ENCODE results near the gene CSNK1G2. TPM values are rescaled to one million over a fixed set of nuclear protein-coding genes. Genes with fewer than 3 reads are reported as not detected.

CSNK1G2 gene
- total and polyA plus RNA-seq, 2 experiments from 2014 or later, result 39.6 to 147 TPM

DNA sequence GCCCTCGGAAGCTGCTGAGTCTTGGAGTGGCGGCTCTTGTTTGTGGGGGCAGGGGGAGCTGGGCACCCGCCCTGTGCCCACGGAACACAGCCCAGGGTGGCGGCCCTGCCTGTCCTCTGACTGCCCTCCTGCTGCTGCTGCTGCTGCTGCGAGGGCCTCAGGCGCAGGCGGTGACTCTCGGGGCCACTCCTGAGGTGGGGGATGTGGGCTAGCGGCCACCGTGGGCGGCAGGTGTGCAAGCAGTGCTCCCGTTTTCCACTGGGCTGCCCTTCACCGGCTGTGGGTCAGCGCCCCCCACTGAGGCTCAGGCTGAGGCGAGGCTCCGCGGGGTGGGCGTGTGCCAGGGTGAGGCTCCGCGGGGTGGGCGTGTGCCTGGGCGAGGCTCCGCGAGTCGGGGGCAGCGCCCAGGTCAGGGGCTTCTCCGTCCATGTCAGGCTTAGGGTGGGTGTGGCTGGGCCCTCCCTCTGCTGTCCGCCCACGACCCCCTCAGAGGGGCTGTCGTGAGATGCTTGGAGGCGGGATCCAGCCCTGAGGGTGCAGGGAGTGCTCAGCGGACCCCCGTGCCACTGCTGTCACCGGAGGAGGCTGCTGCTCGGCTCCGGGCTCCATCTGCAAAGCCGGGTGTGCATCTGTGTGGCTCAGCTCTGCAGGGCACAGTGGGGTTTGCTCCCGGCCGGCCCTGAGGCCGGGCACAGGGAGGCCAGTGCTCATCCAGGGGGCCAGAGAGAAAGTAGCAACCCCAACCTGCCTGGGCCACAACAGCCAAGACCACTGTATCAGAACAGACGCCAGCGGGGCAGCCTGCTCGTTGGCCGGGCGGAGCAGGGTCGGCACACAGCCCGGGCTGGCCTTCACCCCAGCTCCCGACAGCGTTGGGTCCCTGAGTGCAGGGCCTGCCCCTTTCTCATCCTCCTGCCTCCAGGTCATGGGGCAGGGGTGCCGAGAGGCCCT is 14.5 kb downstream of the CSNK1G2 start:
- H3K4me3 Mint-ChIP-seq, result no peak overlapping the region
- Histone ChIP-seq H3K27ac (ENCODE audit: low read depth) (no peak overlapping the region), H3K4me1 (ENCODE audit: insufficient read depth) (no peaks in the 10 kb centered on the region; the same call in 1 of the 2 replicates), H3K9me2 (ENCODE audit: insufficient read depth) (no peaks in the 10 kb centered on the region), H3K4me3 (no peak overlapping the region), H3K4me2 (no peak overlapping the region), H3K27me3 (ENCODE audit: insufficient read depth) (no peaks in the 10 kb centered on the region), H2AFZ (no peak overlapping the region), H3F3A (replicated peaks; ENCODE audit: low read depth) (no peaks in the 10 kb centered on the region), H3K79me2 (replicated peaks; ENCODE audit: insufficient read depth) (peaks cover 88% of the 10 kb centered on the region), H3K36me3 (ENCODE audit: insufficient read depth) (no peaks in the 10 kb centered on the region; the same call in 1 of the 2 replicates), H4K20me1 (replicated peaks; ENCODE audit: insufficient read depth) (peaks cover 31% of the 10 kb centered on the region)
- peaks cover 2% of the 10 kb centered on the region for H3K27me3 Mint-ChIP-seq (ENCODE audit: insufficient read depth, low read depth, poor library complexity)
- H3K9me3 Mint-ChIP-seq, result no peaks in the 10 kb centered on the region
- TF ChIP-seq ZNF114 (CRISPR knock-in tag; IDR thresholded peaks at IDR 0.05) (no peak), ZNF331 (CRISPR knock-in tag; IDR thresholded peaks at IDR 0.05; ENCODE audit: low read depth) (no peak), CREB1 (CRISPR knock-in tag; IDR thresholded peaks at IDR 0.05; ENCODE audit: low read depth) (no peak), STAT1 (IDR thresholded peaks at IDR 0.05; ENCODE audit: unreplicated experiment) (no peak), EZH2phosphoT487 (IDR thresholded peaks at IDR 0.05; ENCODE audit: unreplicated experiment) (no peak), EZH2 (IDR thresholded peaks at IDR 0.05; ENCODE audit: low read depth, unreplicated experiment) (no peak), JUNB (IDR thresholded peaks at IDR 0.05; ENCODE audit: unreplicated experiment) (no peak), POLR2AphosphoS5 (IDR thresholded peaks at IDR 0.05; ENCODE audit: low read depth) (no peak), NANOG (IDR thresholded peaks at IDR 0.05; ENCODE audit: borderline replicate concordance) (no peak)
- TF ChIP-seq, protein P1, sequence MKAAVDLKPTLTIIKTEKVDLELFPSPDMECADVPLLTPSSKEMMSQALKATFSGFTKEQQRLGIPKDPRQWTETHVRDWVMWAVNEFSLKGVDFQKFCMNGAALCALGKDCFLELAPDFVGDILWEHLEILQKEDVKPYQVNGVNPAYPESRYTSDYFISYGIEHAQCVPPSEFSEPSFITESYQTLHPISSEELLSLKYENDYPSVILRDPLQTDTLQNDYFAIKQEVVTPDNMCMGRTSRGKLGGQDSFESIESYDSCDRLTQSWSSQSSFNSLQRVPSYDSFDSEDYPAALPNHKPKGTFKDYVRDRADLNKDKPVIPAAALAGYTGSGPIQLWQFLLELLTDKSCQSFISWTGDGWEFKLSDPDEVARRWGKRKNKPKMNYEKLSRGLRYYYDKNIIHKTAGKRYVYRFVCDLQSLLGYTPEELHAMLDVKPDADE (IDR thresholded peaks at IDR 0.05), result no peak
- TF ChIP-seq, protein P2, sequence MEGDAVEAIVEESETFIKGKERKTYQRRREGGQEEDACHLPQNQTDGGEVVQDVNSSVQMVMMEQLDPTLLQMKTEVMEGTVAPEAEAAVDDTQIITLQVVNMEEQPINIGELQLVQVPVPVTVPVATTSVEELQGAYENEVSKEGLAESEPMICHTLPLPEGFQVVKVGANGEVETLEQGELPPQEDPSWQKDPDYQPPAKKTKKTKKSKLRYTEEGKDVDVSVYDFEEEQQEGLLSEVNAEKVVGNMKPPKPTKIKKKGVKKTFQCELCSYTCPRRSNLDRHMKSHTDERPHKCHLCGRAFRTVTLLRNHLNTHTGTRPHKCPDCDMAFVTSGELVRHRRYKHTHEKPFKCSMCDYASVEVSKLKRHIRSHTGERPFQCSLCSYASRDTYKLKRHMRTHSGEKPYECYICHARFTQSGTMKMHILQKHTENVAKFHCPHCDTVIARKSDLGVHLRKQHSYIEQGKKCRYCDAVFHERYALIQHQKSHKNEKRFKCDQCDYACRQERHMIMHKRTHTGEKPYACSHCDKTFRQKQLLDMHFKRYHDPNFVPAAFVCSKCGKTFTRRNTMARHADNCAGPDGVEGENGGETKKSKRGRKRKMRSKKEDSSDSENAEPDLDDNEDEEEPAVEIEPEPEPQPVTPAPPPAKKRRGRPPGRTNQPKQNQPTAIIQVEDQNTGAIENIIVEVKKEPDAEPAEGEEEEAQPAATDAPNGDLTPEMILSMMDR (conservative IDR thresholded peaks at IDR 0.05; ENCODE audit: low read depth in 2 of 2), result no peak
- TF ChIP-seq, protein P3, sequence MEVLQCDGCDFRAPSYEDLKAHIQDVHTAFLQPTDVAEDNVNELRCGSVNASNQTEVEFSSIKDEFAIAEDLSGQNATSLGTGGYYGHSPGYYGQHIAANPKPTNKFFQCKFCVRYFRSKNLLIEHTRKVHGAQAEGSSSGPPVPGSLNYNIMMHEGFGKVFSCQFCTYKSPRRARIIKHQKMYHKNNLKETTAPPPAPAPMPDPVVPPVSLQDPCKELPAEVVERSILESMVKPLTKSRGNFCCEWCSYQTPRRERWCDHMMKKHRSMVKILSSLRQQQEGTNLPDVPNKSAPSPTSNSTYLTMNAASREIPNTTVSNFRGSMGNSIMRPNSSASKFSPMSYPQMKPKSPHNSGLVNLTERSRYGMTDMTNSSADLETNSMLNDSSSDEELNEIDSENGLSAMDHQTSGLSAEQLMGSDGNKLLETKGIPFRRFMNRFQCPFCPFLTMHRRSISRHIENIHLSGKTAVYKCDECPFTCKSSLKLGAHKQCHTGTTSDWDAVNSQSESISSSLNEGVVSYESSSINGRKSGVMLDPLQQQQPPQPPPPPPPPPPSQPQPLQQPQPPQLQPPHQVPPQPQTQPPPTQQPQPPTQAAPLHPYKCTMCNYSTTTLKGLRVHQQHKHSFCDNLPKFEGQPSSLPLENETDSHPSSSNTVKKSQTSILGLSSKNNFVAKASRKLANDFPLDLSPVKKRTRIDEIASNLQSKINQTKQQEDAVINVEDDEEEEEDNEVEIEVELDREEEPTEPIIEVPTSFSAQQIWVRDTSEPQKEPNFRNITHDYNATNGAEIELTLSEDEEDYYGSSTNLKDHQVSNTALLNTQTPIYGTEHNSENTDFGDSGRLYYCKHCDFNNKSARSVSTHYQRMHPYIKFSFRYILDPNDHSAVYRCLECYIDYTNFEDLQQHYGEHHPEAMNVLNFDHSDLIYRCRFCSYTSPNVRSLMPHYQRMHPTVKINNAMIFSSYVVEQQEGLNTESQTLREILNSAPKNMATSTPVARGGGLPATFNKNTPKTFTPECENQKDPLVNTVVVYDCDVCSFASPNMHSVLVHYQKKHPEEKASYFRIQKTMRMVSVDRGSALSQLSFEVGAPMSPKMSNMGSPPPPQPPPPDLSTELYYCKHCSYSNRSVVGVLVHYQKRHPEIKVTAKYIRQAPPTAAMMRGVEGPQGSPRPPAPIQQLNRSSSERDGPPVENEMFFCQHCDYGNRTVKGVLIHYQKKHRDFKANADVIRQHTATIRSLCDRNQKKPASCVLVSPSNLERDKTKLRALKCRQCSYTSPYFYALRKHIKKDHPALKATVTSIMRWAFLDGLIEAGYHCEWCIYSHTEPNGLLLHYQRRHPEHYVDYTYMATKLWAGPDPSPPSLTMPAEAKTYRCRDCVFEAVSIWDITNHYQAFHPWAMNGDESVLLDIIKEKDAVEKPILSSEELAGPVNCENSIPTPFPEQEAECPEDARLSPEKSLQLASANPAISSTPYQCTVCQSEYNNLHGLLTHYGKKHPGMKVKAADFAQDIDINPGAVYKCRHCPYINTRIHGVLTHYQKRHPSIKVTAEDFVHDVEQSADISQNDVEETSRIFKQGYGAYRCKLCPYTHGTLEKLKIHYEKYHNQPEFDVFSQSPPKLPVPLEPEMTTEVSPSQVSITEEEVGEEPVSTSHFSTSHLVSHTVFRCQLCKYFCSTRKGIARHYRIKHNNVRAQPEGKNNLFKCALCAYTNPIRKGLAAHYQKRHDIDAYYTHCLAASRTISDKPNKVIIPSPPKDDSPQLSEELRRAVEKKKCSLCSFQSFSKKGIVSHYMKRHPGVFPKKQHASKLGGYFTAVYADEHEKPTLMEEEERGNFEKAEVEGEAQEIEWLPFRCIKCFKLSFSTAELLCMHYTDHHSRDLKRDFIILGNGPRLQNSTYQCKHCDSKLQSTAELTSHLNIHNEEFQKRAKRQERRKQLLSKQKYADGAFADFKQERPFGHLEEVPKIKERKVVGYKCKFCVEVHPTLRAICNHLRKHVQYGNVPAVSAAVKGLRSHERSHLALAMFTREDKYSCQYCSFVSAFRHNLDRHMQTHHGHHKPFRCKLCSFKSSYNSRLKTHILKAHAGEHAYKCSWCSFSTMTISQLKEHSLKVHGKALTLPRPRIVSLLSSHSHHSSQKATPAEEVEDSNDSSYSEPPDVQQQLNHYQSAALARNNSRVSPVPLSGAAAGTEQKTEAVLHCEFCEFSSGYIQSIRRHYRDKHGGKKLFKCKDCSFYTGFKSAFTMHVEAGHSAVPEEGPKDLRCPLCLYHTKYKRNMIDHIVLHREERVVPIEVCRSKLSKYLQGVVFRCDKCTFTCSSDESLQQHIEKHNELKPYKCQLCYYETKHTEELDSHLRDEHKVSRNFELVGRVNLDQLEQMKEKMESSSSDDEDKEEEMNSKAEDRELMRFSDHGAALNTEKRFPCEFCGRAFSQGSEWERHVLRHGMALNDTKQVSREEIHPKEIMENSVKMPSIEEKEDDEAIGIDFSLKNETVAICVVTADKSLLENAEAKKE (CRISPR knock-in tag; IDR thresholded peaks at IDR 0.05), result no peak
- TF ChIP-seq, protein P4, sequence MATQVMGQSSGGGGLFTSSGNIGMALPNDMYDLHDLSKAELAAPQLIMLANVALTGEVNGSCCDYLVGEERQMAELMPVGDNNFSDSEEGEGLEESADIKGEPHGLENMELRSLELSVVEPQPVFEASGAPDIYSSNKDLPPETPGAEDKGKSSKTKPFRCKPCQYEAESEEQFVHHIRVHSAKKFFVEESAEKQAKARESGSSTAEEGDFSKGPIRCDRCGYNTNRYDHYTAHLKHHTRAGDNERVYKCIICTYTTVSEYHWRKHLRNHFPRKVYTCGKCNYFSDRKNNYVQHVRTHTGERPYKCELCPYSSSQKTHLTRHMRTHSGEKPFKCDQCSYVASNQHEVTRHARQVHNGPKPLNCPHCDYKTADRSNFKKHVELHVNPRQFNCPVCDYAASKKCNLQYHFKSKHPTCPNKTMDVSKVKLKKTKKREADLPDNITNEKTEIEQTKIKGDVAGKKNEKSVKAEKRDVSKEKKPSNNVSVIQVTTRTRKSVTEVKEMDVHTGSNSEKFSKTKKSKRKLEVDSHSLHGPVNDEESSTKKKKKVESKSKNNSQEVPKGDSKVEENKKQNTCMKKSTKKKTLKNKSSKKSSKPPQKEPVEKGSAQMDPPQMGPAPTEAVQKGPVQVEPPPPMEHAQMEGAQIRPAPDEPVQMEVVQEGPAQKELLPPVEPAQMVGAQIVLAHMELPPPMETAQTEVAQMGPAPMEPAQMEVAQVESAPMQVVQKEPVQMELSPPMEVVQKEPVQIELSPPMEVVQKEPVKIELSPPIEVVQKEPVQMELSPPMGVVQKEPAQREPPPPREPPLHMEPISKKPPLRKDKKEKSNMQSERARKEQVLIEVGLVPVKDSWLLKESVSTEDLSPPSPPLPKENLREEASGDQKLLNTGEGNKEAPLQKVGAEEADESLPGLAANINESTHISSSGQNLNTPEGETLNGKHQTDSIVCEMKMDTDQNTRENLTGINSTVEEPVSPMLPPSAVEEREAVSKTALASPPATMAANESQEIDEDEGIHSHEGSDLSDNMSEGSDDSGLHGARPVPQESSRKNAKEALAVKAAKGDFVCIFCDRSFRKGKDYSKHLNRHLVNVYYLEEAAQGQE (IDR thresholded peaks at IDR 0.05; ENCODE audit: unreplicated experiment), result no peak
- no peak overlapping the region for H3K27ac Mint-ChIP-seq
- DNase-seq (ENCODE audit: low spot score) (no peak), ATAC-seq (no peak)
- H3K36me3 Mint-ChIP-seq (ENCODE audit: low read depth), result peaks cover 6% of the 10 kb centered on the region; the same call in 1 of the 3 replicates
- peaks cover 10% of the 10 kb centered on the region; the same call in 2 of the 3 replicates for H3K4me1 Mint-ChIP-seq

Data from GM23338 (cell line).